Gastroesophageal sphincter (tissue), 3 donors: Measurements from ENCODE around the gene CNR1.

Experiments used
- CTCF ChIP-seq, 4 experiments: fragments of 200-600 bp in 2 of 4; fragments of 450-650 bp in 2 of 4; sonication (generic) in 1 of 4; IDR thresholded peaks; one replicate each; pipeline ENCODE4 v1.5.1; 2017 to 2019; ENCODE audit warnings: antibody characterized with exemption in 4 of 4, mild to moderate bottlenecking in 2 of 4, moderate library complexity in 2 of 4
- POLR2AphosphoS5 ChIP-seq: sonication (generic); formaldehyde crosslinking; IDR thresholded peaks from one replicate; pipeline ENCODE4 v1.6.1; 2017; ENCODE audit warnings: antibody characterized with exemption

- no peak for TF ChIP-seq CTCF (IDR thresholded peaks at IDR 0.05)
- no peak for TF ChIP-seq POLR2AphosphoS5
Observed at GRCh38 chr6:88157106-88157505, 9.0 kb downstream of the CNR1 start.
